Esophagus squamous epithelium (tissue), 4 donors: ENCODE measurements around the gene PPP2R5C.

Experiments used
- POLR2A ChIP-seq, 4 donors: fragments of 450-650 bp; IDR thresholded peaks; one replicate each; pipeline ENCODE4 v1.6.1; 2017; ENCODE audit warnings: antibody characterized with exemption in 4 of 4, mild to moderate bottlenecking in 4 of 4, moderate library complexity in 3 of 4
- TF ChIP-seq, protein P1 (sequence below), 6 experiments: fragments of 450-650 bp in 4 of 6; fragments of 200-600 bp in 2 of 6; sonication (generic) in 2 of 6; IDR thresholded peaks; one replicate each; pipeline ENCODE4 v1.5.1; 2016 to 2019; ENCODE audit warnings: antibody characterized with exemption in 6 of 6, mild to moderate bottlenecking in 4 of 6, moderate library complexity in 4 of 6

DNA sequence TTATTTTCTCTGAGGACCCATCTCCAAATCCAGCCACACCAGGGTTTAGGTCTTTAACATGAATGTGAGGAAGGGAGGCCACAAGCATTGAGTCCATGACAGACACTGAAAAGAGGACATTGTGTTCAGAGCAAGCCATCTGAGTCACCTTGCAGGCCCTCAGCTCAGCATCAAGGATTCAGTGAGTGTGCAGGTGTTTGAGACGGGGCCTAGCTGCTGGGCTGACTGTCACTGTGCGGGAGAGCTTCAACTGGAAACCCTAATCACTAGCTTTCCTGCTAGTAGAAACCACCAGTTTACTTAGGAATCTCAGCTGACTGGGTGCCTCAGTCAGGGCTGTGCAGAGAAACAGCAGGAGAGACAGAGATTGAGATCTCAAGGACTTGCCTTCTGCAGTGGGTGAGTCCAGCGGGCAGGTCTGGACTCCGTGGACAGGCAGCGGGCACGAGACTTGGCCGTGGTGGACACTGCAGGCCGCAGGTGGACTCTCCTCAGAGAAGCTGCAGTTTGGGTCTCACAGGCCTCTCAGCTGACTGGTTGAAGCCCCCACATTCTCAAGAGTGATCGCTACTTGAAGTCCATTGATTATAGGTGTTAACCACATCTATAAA lies 116.8 kb downstream of the PPP2R5C start:
- TF ChIP-seq, protein P1, sequence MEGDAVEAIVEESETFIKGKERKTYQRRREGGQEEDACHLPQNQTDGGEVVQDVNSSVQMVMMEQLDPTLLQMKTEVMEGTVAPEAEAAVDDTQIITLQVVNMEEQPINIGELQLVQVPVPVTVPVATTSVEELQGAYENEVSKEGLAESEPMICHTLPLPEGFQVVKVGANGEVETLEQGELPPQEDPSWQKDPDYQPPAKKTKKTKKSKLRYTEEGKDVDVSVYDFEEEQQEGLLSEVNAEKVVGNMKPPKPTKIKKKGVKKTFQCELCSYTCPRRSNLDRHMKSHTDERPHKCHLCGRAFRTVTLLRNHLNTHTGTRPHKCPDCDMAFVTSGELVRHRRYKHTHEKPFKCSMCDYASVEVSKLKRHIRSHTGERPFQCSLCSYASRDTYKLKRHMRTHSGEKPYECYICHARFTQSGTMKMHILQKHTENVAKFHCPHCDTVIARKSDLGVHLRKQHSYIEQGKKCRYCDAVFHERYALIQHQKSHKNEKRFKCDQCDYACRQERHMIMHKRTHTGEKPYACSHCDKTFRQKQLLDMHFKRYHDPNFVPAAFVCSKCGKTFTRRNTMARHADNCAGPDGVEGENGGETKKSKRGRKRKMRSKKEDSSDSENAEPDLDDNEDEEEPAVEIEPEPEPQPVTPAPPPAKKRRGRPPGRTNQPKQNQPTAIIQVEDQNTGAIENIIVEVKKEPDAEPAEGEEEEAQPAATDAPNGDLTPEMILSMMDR (IDR thresholded peaks at IDR 0.05) = no peak
- no peak for TF ChIP-seq POLR2A (IDR thresholded peaks at IDR 0.05)
